Adrenal gland (tissue), 12 donors: ENCODE results near the gene TNK1. TPM values are rescaled to one million over a fixed set of nuclear protein-coding genes. Genes with fewer than 3 reads are reported as not detected.

Experiments used
- DNase-seq, 7 donors: peaks; one replicate each; pipeline ENCODE4 v3.0.0-alpha.2; 2019 to 2020
- H3K27ac ChIP-seq, 5 donors: fragments of 200-600 bp; sonication (generic) in 4 of 5; 1 replicate in 3 of 5; 2 replicates in 2 of 5; pipeline versions ENCODE4 v1.5.1 to v1.8.0; 2016 to 2020; ENCODE audit warnings: mild to moderate bottlenecking in 1 of 5
- H3K27me3 ChIP-seq: fragments of 200-600 bp; 2 replicates; pipeline ENCODE4 v1.8.0; 2021
- H3K36me3 ChIP-seq, 2 donors: fragments of 200-600 bp; replicated peaks in 1 of 2; 1 replicate in 1 of 2; 2 replicates in 1 of 2; pipeline versions ENCODE4 v1.5.1 to v1.8.0; 2018 to 2022
- H3K4me1 ChIP-seq, 2 donors: fragments of 200-600 bp; replicated peaks in 1 of 2; 1 replicate in 1 of 2; 2 replicates in 1 of 2; pipeline versions ENCODE4 v1.5.1 to v1.8.0; 2018 to 2021
- H3K4me3 ChIP-seq, 4 donors: fragments of 200-600 bp; sonication (generic) in 3 of 4; one replicate each; pipeline ENCODE4 v1.5.1; 2016 to 2018
- H3K9me3 ChIP-seq, 3 donors: fragments of 200-600 bp; sonication (generic) in 1 of 3; replicated peaks in 1 of 3; 1 replicate in 2 of 3; 2 replicates in 1 of 3; pipeline versions ENCODE4 v1.5.1 to v1.8.0; 2016 to 2021
- POLR2A ChIP-seq, 2 donors: fragments of 450-650 bp; IDR thresholded peaks; one replicate each; pipeline ENCODE4 v1.6.1; 2017; ENCODE audit warnings: antibody characterized with exemption in 2 of 2, mild to moderate bottlenecking in 2 of 2, moderate library complexity in 1 of 2
- WGBS, 4 donors: extraction: QIAGEN DNeasy Blood & Tissue Kit in 2 of 4; methylation state at CpG; one replicate each; pipeline versions ENCODE4 v1.1.5 to v1.1.7; 2013 to 2017; 5-methylcytosine and 5-hydroxymethylcytosine counted together
- intact Hi-C, 2 donors: fragments of 100-400 bp; cut with DNase I; formaldehyde crosslinking; loops; one replicate each; pipeline versions ENCODE4 v1.14.1 to v1.15.0; 2022 to 2023
- polyA plus RNA-seq, 3 donors: library from polyadenylated mRNA; stranded (reverse); fragments of 200-250 nt in 2 of 3; fragments of 350-450 nt in 1 of 3; fragmentation: Illumina TruSeq in 1 of 3; extraction: RNeasy Lipid Tissue Mini Kit (QIAGEN cat#74804) in 1 of 3; gene quantifications; one replicate each; pipeline ENCODE4 v1.2.3, GENCODE V29; 2013 to 2014
- total RNA-seq, 9 donors: library from RNA; depleted of rRNA in 4 of 9; stranded (reverse); fragments of >200 nt in 4 of 9; fragments of 120-200 nt in 1 of 9; fragmentation: NEBNext Ultra II Directional in 1 of 9; extraction: Animal tissue kit (Norgen Biotek cat#: 25700) in 1 of 9; gene quantifications; one replicate each; pipeline versions ENCODE4 v1.1.0 to v1.2.4, GENCODE V29; 2013 to 2023
- TF ChIP-seq, protein P1 (sequence below), 6 experiments: fragments of 450-650 bp in 4 of 6; fragments of 200-600 bp in 2 of 6; sonication (generic) in 1 of 6; IDR thresholded peaks; 1 replicate in 5 of 6; 2 replicates in 1 of 6; pipeline versions ENCODE4 v1.5.1 to v1.8.0; 2016 to 2021; ENCODE audit warnings: antibody characterized with exemption in 6 of 6, mild to moderate bottlenecking in 2 of 6, moderate library complexity in 1 of 6
- donor health status: healthy with polysubstance abuse.
- donor health status: Bipolar disorder and iron deficiency.
- donor health status: DM: yes; HTN: yes; CAD: no.
- donor health status: DM: no; HTN: no; CAD: no.
- donor health status: DM: no; HTN: no; CAD: no.
- donor health status: DM: yes; HTN: yes; CAD: no.

Gene TNK1
- total and polyA plus RNA-seq, 12 donors: 0.06 to 8.7 (median 2.0) TPM

DNA sequence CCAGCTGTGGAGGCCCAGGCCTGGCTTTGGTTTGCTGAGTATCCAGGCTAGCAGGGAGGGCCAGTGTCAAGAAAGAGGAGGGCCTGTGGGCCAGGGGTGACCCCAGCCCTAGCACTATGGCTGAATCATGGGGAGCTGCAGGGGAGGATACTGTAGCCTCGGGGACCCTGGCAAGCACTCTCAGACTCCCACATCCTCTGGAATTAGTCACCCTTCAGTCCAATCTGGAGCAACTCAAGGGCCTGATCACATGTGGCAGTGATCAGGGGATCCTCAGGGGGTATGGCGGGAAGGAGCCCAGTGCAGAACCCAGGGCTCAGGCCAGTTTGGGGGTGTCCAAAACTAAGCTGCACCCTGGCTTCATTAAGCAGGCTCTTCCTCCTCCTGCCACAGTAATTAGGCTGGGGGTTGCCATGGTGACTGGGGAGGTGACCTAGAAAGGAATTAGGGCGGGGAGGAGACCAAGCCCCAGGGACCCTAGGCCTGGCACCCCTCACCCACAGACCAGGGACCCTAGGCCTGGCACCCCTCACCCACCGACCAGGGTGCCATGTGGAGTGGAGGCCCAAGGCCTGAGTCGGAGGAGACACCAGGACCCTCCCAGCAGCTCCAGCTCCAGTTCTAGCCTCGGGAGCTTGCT is 32.6 kb downstream of the TNK1 start:
- Histone ChIP-seq H3K27ac (no peak overlapping the region), H3K27me3 (no peaks in the 10 kb centered on the region), H3K36me3 (no peaks in the 10 kb centered on the region), H3K4me3 (no peak overlapping the region), H3K9me3 (no peaks in the 10 kb centered on the region), H3K4me1 (no peaks in the 10 kb centered on the region)
- TF ChIP-seq, protein P1, sequence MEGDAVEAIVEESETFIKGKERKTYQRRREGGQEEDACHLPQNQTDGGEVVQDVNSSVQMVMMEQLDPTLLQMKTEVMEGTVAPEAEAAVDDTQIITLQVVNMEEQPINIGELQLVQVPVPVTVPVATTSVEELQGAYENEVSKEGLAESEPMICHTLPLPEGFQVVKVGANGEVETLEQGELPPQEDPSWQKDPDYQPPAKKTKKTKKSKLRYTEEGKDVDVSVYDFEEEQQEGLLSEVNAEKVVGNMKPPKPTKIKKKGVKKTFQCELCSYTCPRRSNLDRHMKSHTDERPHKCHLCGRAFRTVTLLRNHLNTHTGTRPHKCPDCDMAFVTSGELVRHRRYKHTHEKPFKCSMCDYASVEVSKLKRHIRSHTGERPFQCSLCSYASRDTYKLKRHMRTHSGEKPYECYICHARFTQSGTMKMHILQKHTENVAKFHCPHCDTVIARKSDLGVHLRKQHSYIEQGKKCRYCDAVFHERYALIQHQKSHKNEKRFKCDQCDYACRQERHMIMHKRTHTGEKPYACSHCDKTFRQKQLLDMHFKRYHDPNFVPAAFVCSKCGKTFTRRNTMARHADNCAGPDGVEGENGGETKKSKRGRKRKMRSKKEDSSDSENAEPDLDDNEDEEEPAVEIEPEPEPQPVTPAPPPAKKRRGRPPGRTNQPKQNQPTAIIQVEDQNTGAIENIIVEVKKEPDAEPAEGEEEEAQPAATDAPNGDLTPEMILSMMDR (IDR thresholded peaks at IDR 0.05): no peak
- TF ChIP-seq POLR2A (IDR thresholded peaks at IDR 0.05): no peak
- 74 to 80% (median 79%) methylated on average over 3 to 6 of the region's 6 CpGs for WGBS, 4 donors
- intact Hi-C loops: no loop called here
- no peak for DNase-seq

DNA sequence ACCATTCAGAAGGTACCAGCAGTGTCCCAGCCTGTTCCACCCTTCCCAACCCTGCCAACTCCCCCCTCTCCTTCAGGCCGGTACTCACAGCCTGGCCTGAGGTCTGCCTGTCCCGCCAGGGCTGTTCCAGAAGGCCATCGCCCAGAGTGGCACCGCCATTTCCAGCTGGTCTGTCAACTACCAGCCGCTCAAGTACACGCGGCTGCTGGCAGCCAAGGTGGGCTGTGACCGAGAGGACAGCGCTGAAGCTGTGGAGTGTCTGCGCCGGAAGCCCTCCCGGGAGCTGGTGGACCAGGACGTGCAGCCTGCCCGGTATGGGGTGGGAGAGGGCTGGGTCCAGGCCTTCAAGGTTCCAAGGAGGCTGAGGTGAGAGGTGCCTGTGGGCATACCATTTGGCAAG is 33.9 kb downstream of the TNK1 start:
- Histone ChIP-seq H3K27me3 (no peaks in the 10 kb centered on the region), H3K36me3 (no peaks in the 10 kb centered on the region), H3K4me1 (no peaks in the 10 kb centered on the region), H3K4me3 (no peak overlapping the region), H3K9me3 (no peaks in the 10 kb centered on the region), H3K27ac (no peak overlapping the region)
- TF ChIP-seq, protein P1 (IDR thresholded peaks at IDR 0.05): no peak
- TF ChIP-seq POLR2A (IDR thresholded peaks at IDR 0.05): no peak
- 84 to 89% (median 89%) methylated on average over 14 of the region's 14 CpGs for WGBS, 4 donors
- DNase-seq: no peak
- intact Hi-C loops: no loop called here

GRCh38 chr17:7415784-7416183 is 34.9 kb downstream of the TNK1 start:
- H3K36me3 ChIP-seq: no peaks in the 10 kb centered on the region
- no peak for TF ChIP-seq POLR2A (IDR thresholded peaks at IDR 0.05)
- TF ChIP-seq, protein P1 (IDR thresholded peaks at IDR 0.05): no peak
- no peak overlapping the region for H3K4me3 ChIP-seq
- no peak for DNase-seq
- intact Hi-C loops: no loop called here
- H3K4me1 ChIP-seq: no peaks in the 10 kb centered on the region
- no peak overlapping the region for H3K27ac ChIP-seq
- 88 to 94% (median 92%) methylated on average over 9 to 23 of the region's 23 CpGs for WGBS, 4 donors
- H3K9me3 ChIP-seq: no peaks in the 10 kb centered on the region
- no peaks in the 10 kb centered on the region for H3K27me3 ChIP-seq

DNA sequence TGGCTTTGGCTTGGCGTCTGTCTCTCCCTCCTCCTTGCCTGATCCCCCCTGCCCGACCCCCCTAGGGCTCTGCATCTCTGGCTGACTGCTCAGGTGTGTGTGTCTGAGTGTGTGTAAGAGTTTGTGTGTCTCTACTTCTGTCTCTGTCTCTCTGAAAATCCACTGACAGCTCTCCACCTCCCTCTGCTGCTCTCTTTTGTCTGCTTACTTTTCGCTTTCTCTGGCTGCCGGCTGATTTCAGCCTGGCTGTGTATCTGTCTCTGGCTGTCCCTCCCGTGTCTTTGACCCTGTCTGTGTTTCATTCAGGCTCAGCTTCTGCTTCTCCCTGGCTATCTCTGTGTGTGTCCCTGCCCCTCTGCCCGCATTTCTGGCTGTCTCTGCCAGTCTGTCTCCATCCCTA is 35.4 kb downstream of the TNK1 start:
- intact Hi-C loops: no loop called here
- no peak for TF ChIP-seq POLR2A (IDR thresholded peaks at IDR 0.05)
- TF ChIP-seq, protein P1 (IDR thresholded peaks at IDR 0.05): no peak
- H3K4me3 ChIP-seq: no peak overlapping the region
- 72 to 80% (median 79%) methylated on average over 5 to 6 of the region's 6 CpGs for WGBS, 4 donors
- no peaks in the 10 kb centered on the region for H3K27me3 ChIP-seq
- H3K9me3 ChIP-seq: no peaks in the 10 kb centered on the region
- H3K27ac ChIP-seq: no peak overlapping the region
- DNase-seq: no peak
- H3K4me1 ChIP-seq: no peaks in the 10 kb centered on the region
- H3K36me3 ChIP-seq: no peaks in the 10 kb centered on the region
